Measurements from ENCODE around the gene TERT. TPM values are rescaled to one million over a fixed set of nuclear protein-coding genes. Genes with fewer than 3 reads are reported as not detected.
A peak's percentile ranks its signal among the peaks of the same experiment; 100 is the strongest.

Gene TERT
- total RNA-seq, 2 donors from 2014 or later = 3.5 to 16.6 TPM

GRCh38 chr5:1219098-1219767, 75.6 kb downstream of the TERT start:
- DNase-seq (ENCODE audit: low spot score in 2 of 2) = no peak
- no peak overlapping the region for H3K27ac Mint-ChIP-seq
- ATAC-seq = no peak
- H3K36me3 Mint-ChIP-seq = no peaks in the 10 kb centered on the region
- peaks cover 0 to 5% of the 10 kb centered on the region in 2 donors for H3K9me3 Mint-ChIP-seq

GRCh38 chr5:1218351-1219080, 76.4 kb downstream of the TERT start:
- H3K27ac Mint-ChIP-seq = no peak overlapping the region
- no peak for DNase-seq (ENCODE audit: low spot score in 2 of 2)
- ATAC-seq = no peak
- no peaks in the 10 kb centered on the region for H3K36me3 Mint-ChIP-seq
- peaks cover 0 to 5% of the 10 kb centered on the region in 2 donors for H3K9me3 Mint-ChIP-seq

- peaks cover 0 to 5% of the 10 kb centered on the region in 2 donors for H3K9me3 Mint-ChIP-seq
- ATAC-seq = no peak
These were observed 77.2 kb downstream of the TERT start for GRCh38 chr5:1217596-1218206.

GRCh38 chr5:1216918-1217295, 78.0 kb downstream of the TERT start:
- H3K27ac Mint-ChIP-seq = no peak overlapping the region
- H3K36me3 Mint-ChIP-seq = no peaks in the 10 kb centered on the region
- ATAC-seq (no peak), DNase-seq (ENCODE audit: low spot score in 2 of 2) (no peak)
- H3K9me3 Mint-ChIP-seq = no peaks in the 10 kb centered on the region

More at GRCh38 chr5:1217596-1218206, 77.2 kb downstream of the TERT start:
- DNase-seq (ENCODE audit: low spot score in 2 of 2) = no peak
- Mint-ChIP-seq H3K27ac (peak overlapping the region in 1 of 2 donors; percentile 68), H3K36me3 (no peaks in the 10 kb centered on the region)

- Mint-ChIP-seq H3K36me3 (no peaks in the 10 kb centered on the region), H3K9me3 (no peaks in the 10 kb centered on the region), H3K27ac (no peak overlapping the region)
- DNase-seq (ENCODE audit: low spot score in 2 of 2) (no peak), ATAC-seq (no peak)
These were observed 78.5 kb downstream of the TERT start for GRCh38 chr5:1216211-1216917.

GRCh38 chr5:1215320-1216096, 79.4 kb downstream of the TERT start:
- no peaks in the 10 kb centered on the region for H3K36me3 Mint-ChIP-seq
- no peak for ATAC-seq
- DNase-seq (ENCODE audit: low spot score in 2 of 2) = no peak
- H3K27ac Mint-ChIP-seq = no peak overlapping the region
- H3K9me3 Mint-ChIP-seq = no peaks in the 10 kb centered on the region

GRCh38 chr5:1214936-1215220, 80.0 kb downstream of the TERT start:
- Mint-ChIP-seq H3K9me3 (no peaks in the 10 kb centered on the region), H3K36me3 (no peaks in the 10 kb centered on the region), H3K27ac (no peak overlapping the region)
- no peak for DNase-seq (ENCODE audit: low spot score in 2 of 2)
- no peak for ATAC-seq

GRCh38 chr5:1214163-1214935, 80.5 kb downstream of the TERT start:
- Mint-ChIP-seq H3K9me3 (no peaks in the 10 kb centered on the region), H3K27ac (no peak overlapping the region), H3K36me3 (no peaks in the 10 kb centered on the region)
- ATAC-seq (no peak), DNase-seq (ENCODE audit: low spot score in 2 of 2) (no peak)

- no peak overlapping the region for H3K27ac Mint-ChIP-seq
- no peak for ATAC-seq
- no peaks in the 10 kb centered on the region for H3K9me3 Mint-ChIP-seq
- no peak for DNase-seq (ENCODE audit: low spot score in 2 of 2)
- H3K36me3 Mint-ChIP-seq = no peaks in the 10 kb centered on the region
These were observed 81.2 kb downstream of the TERT start for GRCh38 chr5:1213508-1214162.

GRCh38 chr5:1212881-1213280, 82.0 kb downstream of the TERT start:
- ATAC-seq = no peak
- no peak for DNase-seq (ENCODE audit: low spot score in 2 of 2)
- no peak overlapping the region for H3K27ac Mint-ChIP-seq
- H3K9me3 Mint-ChIP-seq = no peaks in the 10 kb centered on the region
- no peaks in the 10 kb centered on the region for H3K36me3 Mint-ChIP-seq

GRCh38 chr5:1212271-1212670, 82.6 kb downstream of the TERT start:
- no peak for DNase-seq (ENCODE audit: low spot score in 2 of 2)
- no peaks in the 10 kb centered on the region for H3K36me3 Mint-ChIP-seq
- H3K9me3 Mint-ChIP-seq = no peaks in the 10 kb centered on the region
- no peak overlapping the region for H3K27ac Mint-ChIP-seq
- ATAC-seq = no peak

- H3K36me3 Mint-ChIP-seq = no peaks in the 10 kb centered on the region
- H3K9me3 Mint-ChIP-seq = no peaks in the 10 kb centered on the region
- H3K27ac Mint-ChIP-seq = no peak overlapping the region
- no peak for ATAC-seq
- DNase-seq (ENCODE audit: low spot score in 2 of 2) = no peak
These were observed 83.2 kb downstream of the TERT start for GRCh38 chr5:1211701-1212100.

- no peak for ATAC-seq
- H3K9me3 Mint-ChIP-seq = no peaks in the 10 kb centered on the region
These were observed 84.0 kb downstream of the TERT start for GRCh38 chr5:1210832-1211251.

GRCh38 chr5:1209896-1210776, 84.7 kb downstream of the TERT start:
- ATAC-seq = no peak
- DNase-seq (ENCODE audit: low spot score in 2 of 2) = no peak
- no peak overlapping the region for H3K27ac Mint-ChIP-seq
- H3K9me3 Mint-ChIP-seq = no peaks in the 10 kb centered on the region
- no peaks in the 10 kb centered on the region for H3K36me3 Mint-ChIP-seq

More at GRCh38 chr5:1210832-1211251, 84.0 kb downstream of the TERT start:
- no peaks in the 10 kb centered on the region for H3K36me3 Mint-ChIP-seq
- no peak overlapping the region for H3K27ac Mint-ChIP-seq
- no peak for DNase-seq (ENCODE audit: low spot score in 2 of 2)

- peak overlapping the region in 1 of 2 donors; percentile 1 for H3K27ac Mint-ChIP-seq
- H3K36me3 Mint-ChIP-seq = no peaks in the 10 kb centered on the region
- DNase-seq (ENCODE audit: low spot score in 2 of 2) (no peak), ATAC-seq (no peak)
- H3K9me3 Mint-ChIP-seq = no peaks in the 10 kb centered on the region
These were observed 85.4 kb downstream of the TERT start for GRCh38 chr5:1209489-1209852.
